Putamen (tissue), 1 donor: ENCODE results near the gene MINDY4.

Source experiments
- DNase-seq: peaks from one replicate; pipeline ENCODE4 v3.0.0-alpha.2; 2016; ENCODE audit warnings: low spot score

The MINDY4 gene

GRCh38 chr7:30743371-30744074 is 27.7 kb upstream of the MINDY4 start:
- DNase-seq = no peak

GRCh38 chr7:30744075-30744417 is 27.2 kb upstream of the MINDY4 start:
- DNase-seq = no peak

GRCh38 chr7:30745261-30745941 is 25.8 kb upstream of the MINDY4 start:
- DNase-seq = no peak

GRCh38 chr7:30750010-30750409 is 21.2 kb upstream of the MINDY4 start:
- no peak for DNase-seq

- DNase-seq = peak; percentile 37
These were observed 20.2 kb upstream of the MINDY4 start for GRCh38 chr7:30750683-30751650.

- DNase-seq = no peak
These were observed 19.4 kb upstream of the MINDY4 start, which contains the start of gene INMT for GRCh38 chr7:30751696-30752273. Gene INMT, plus strand, starts transcription at chr7:30752135. Its CDS starts 16 bp downstream, at chr7:30752151.

- no peak for DNase-seq
These were observed 18.7 kb upstream of the MINDY4 start for GRCh38 chr7:30752484-30752883.

GRCh38 chr7:30752979-30753378 is 18.2 kb upstream of the MINDY4 start:
- no peak for DNase-seq

- no peak for DNase-seq
These were observed 16.8 kb upstream of the MINDY4 start for GRCh38 chr7:30754315-30754877.

GRCh38 chr7:30755384-30756154 is 15.6 kb upstream of the MINDY4 start:
- no peak for DNase-seq

- no peak for DNase-seq
These were observed 13.9 kb upstream of the MINDY4 start for GRCh38 chr7:30757342-30757692.

GRCh38 chr7:30760514-30761213 is 10.6 kb upstream of the MINDY4 start:
- no peak for DNase-seq

GRCh38 chr7:30761214-30762156 is 9.7 kb upstream of the MINDY4 start:
- no peak for DNase-seq

- DNase-seq = no peak
These were observed 6.9 kb upstream of the MINDY4 start for GRCh38 chr7:30764030-30764975.

GRCh38 chr7:30765408-30765807 is 5.8 kb upstream of the MINDY4 start:
- DNase-seq = no peak

GRCh38 chr7:30770845-30771173 is 408 bp upstream of the MINDY4 start:
- DNase-seq = no peak

GRCh38 chr7:30771880-30772425 is 736 bp downstream of the MINDY4 start:
- no peak for DNase-seq

GRCh38 chr7:30772984-30773383 is 1.8 kb downstream of the MINDY4 start:
- DNase-seq = no peak
